Fibroblast of lung (primary cell): ENCODE data around the gene BLID. TPM values are rescaled to one million over a fixed set of nuclear protein-coding genes. Genes with fewer than 3 reads are reported as not detected.

Source experiments
- DNase-seq, 2 donors: peaks; one replicate each; pipeline versions ENCODE4 v3.0.0 to v3.0.0-alpha.2; 2010; ENCODE audit warnings: low read depth in 2 of 2
- H2AFZ ChIP-seq: 2 replicates; pipeline ENCODE4 v1.5.1; 2012; ENCODE audit warnings: low read length, control low read depth, inconsistent platforms
- H3K27ac ChIP-seq: 2 replicates; pipeline ENCODE4 v1.5.1; 2011; ENCODE audit warnings: low read length, control low read depth; ENCODE audit not compliant: insufficient read depth
- H3K27me3 ChIP-seq: 2 replicates; pipeline ENCODE4 v1.5.1; 2011; ENCODE audit warnings: mild to moderate bottlenecking, low read length; ENCODE audit not compliant: control insufficient read depth, insufficient read depth
- H3K36me3 ChIP-seq: 2 replicates; pipeline ENCODE4 v1.5.1; 2011; ENCODE audit warnings: low read length; ENCODE audit not compliant: control insufficient read depth, insufficient read depth
- H3K4me1 ChIP-seq: 2 replicates; pipeline ENCODE4 v1.5.1; 2011; ENCODE audit warnings: low read length; ENCODE audit not compliant: control insufficient read depth, insufficient read depth; ENCODE audit errors: extremely low read depth
- H3K4me2 ChIP-seq: 2 replicates; pipeline ENCODE4 v1.5.1; 2011; ENCODE audit warnings: low read length, control low read depth; ENCODE audit not compliant: insufficient read depth; ENCODE audit errors: extremely low read depth
- H3K4me3 ChIP-seq, 4 experiments: fragments of 200-600 bp in 1 of 4; sonication (generic) in 1 of 4; replicated peaks in 1 of 4; 2 replicates each; pipeline ENCODE4 v1.5.1; 2011 to 2016; ENCODE audit warnings: low read length in 4 of 4, low read depth in 3 of 4, mild to moderate bottlenecking in 3 of 4, control low read depth in 2 of 4, inconsistent platforms in 1 of 4, mixed read lengths in 1 of 4; ENCODE audit not compliant: insufficient read depth in 1 of 4; ENCODE audit errors: control extremely low read depth in 1 of 4
- H3K79me2 ChIP-seq: 2 replicates; pipeline ENCODE4 v1.5.1; 2012; ENCODE audit warnings: mild to moderate bottlenecking, low read length, inconsistent platforms; ENCODE audit not compliant: control insufficient read depth, insufficient read depth
- H3K9ac ChIP-seq: 2 replicates; pipeline ENCODE4 v1.5.1; 2011; ENCODE audit warnings: mild to moderate bottlenecking, low read length, control low read depth; ENCODE audit not compliant: insufficient read depth
- H3K9me3 ChIP-seq: 2 replicates; pipeline ENCODE4 v1.5.1; 2012; ENCODE audit warnings: low read depth, low read length; ENCODE audit not compliant: control insufficient read depth, insufficient read depth
- H4K20me1 ChIP-seq: 2 replicates; pipeline ENCODE4 v1.5.1; 2011; ENCODE audit warnings: low read length; ENCODE audit not compliant: control insufficient read depth, insufficient read depth; ENCODE audit errors: extremely low read depth
- CTCF ChIP-seq, 2 donors: IDR thresholded peaks in 1 of 2; conservative IDR thresholded peaks in 1 of 2; 1 replicate in 1 of 2; 2 replicates in 1 of 2; pipeline ENCODE4 v1.5.1; 2011 to 2012; ENCODE audit warnings: low read length in 2 of 2, control low read depth in 1 of 2, inconsistent platforms in 1 of 2, low read depth in 1 of 2, mild to moderate bottlenecking in 1 of 2
- EZH2 ChIP-seq: IDR thresholded peaks from 2 replicates; pipeline ENCODE4 v1.5.1; 2012; ENCODE audit warnings: low read length, control low read depth, mild to moderate bottlenecking; ENCODE audit errors: missing control alignments
- polyA plus RNA-seq, 2 donors: library from polyadenylated mRNA; depleted of rRNA in 1 of 2; stranded (reverse) in 1 of 2; unstranded in 1 of 2; fragments of >200 nt; gene quantifications; 2 replicates each; pipeline ENCODE4 v1.2.1, GENCODE V29; 2011 to 2012; ENCODE audit warnings: missing spikeins in 1 of 2
- total RNA-seq: library from RNA; depleted of rRNA; stranded (reverse); fragments of >200 nt; gene quantifications from 2 replicates; pipeline ENCODE4 v1.2.1, GENCODE V29; 2014

Gene BLID
- total and polyA plus RNA-seq, 2 donors (not counting 1 experiment from before 2014, with no cell fraction given) = 0.32 to 7.9 TPM

- Histone ChIP-seq H3K27me3 (no peaks in the 10 kb centered on the region), H3K4me3 (no peak overlapping the region), H3K9ac (no peak overlapping the region), H3K79me2 (peaks cover 100% of the 10 kb centered on the region), H4K20me1 (no peaks in the 10 kb centered on the region), H3K4me1 (peaks cover 55% of the 10 kb centered on the region), H3K36me3 (peaks cover 12% of the 10 kb centered on the region), H3K4me2 (peak overlapping the region; percentile 30), H3K27ac (peak overlapping the region; percentile 89), H3K9me3 (no peaks in the 10 kb centered on the region), H2AFZ (no peak overlapping the region)
- DNase-seq = no peak
- no peak for TF ChIP-seq EZH2
- no peak for TF ChIP-seq CTCF (conservative IDR thresholded peaks at IDR 0.05 in 1 of 2, IDR thresholded peaks at IDR 0.05 in 1 of 2; ENCODE audit: low read depth in 1 of 2, low read length in 2 of 2)
Measured at GRCh38 chr11:122160841-122161590, 45.0 kb upstream of the BLID start.

GRCh38 chr11:122159861-122160260, 43.8 kb upstream of the BLID start:
- H3K27me3 ChIP-seq = no peaks in the 10 kb centered on the region
- DNase-seq = no peak
- H3K36me3 ChIP-seq = peaks cover 12% of the 10 kb centered on the region
- H3K9me3 ChIP-seq = no peaks in the 10 kb centered on the region
- H3K79me2 ChIP-seq = peaks cover 100% of the 10 kb centered on the region
- no peak overlapping the region for H2AFZ ChIP-seq
- peaks cover 49% of the 10 kb centered on the region for H3K4me1 ChIP-seq
- TF ChIP-seq CTCF (conservative IDR thresholded peaks at IDR 0.05 in 1 of 2, IDR thresholded peaks at IDR 0.05 in 1 of 2; ENCODE audit: low read depth in 1 of 2, low read length in 2 of 2) (no peak), EZH2 (no peak)
- no peak overlapping the region for H3K9ac ChIP-seq
- H3K4me2 ChIP-seq = peak overlapping the region; percentile 49
- peak overlapping the region; percentile 89 for H3K27ac ChIP-seq
- H4K20me1 ChIP-seq = no peaks in the 10 kb centered on the region
- H3K4me3 ChIP-seq = peak overlapping the region in 2 of 4 experiments; percentile 48 to 61

DNA sequence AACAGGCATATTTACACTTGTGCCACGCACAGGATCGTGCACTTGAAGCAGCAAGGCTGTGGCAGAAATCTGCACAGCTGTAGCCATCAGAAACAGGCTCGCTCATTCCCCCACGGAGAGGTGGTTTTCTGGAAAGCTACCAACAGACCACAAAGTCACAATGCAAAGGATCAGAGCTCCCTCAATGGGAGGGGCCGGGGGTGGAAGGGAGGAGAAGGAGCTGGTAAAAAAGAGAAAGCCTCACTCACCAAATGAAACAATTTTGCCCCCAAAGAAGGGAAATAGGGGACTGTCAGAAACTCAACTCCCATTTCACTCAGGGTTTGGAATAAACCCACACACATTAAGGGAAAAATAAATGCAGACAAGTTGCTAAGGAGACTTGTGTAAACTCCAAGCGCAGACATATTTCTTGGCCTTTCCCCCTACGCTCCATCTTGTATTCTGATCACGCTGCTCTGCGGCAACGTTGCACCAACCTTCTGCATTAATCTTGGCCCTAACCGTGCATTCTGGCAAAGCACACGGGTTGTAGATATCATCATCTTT, 43.2 kb upstream of the BLID start:
- H3K36me3 ChIP-seq = peaks cover 9% of the 10 kb centered on the region
- no peaks in the 10 kb centered on the region for H4K20me1 ChIP-seq
- DNase-seq = peak; percentile 82 to 84

More for the DNA sequence above, 43.2 kb upstream of the BLID start:
- Histone ChIP-seq H3K79me2 (peaks cover 100% of the 10 kb centered on the region), H3K9ac (peak overlapping the region; percentile 14), H3K4me3 (peak overlapping the region; percentile 3 to 61 (median 28)), H3K27me3 (no peaks in the 10 kb centered on the region), H3K4me1 (peaks cover 43% of the 10 kb centered on the region), H2AFZ (no peak overlapping the region), H3K4me2 (peak overlapping the region; percentile 49), H3K9me3 (no peaks in the 10 kb centered on the region), H3K27ac (peak overlapping the region; percentile 89)
- TF ChIP-seq EZH2 (no peak), CTCF (conservative IDR thresholded peaks at IDR 0.05 in 1 of 2, IDR thresholded peaks at IDR 0.05 in 1 of 2; ENCODE audit: low read depth in 1 of 2, low read length in 2 of 2) (no peak)
